Measurements from ENCODE around the gene FRYL.
"Not testable (repeated sequence)": the region's sequence is repeated elsewhere in the genome, so short reads cannot be mapped to it uniquely, and the experiment has no call there.

The FRYL gene

GRCh38 chr4:48694824-48695223 is 85.3 kb downstream of the FRYL start:
- DNase-seq (ENCODE audit: low read depth) = no peak

GRCh38 chr4:48693856-48694574 is 86.1 kb downstream of the FRYL start:
- DNase-seq (ENCODE audit: low read depth) = no peak

GRCh38 chr4:48692897-48693296 is 87.2 kb downstream of the FRYL start:
- no peak for DNase-seq (ENCODE audit: low read depth)

GRCh38 chr4:48692044-48692443 is 88.0 kb downstream of the FRYL start:
- no peak for DNase-seq (ENCODE audit: low read depth)

GRCh38 chr4:48688953-48689352 is 91.1 kb downstream of the FRYL start:
- no peak for DNase-seq (ENCODE audit: low read depth)

- no peak for DNase-seq (ENCODE audit: low read depth)
Measured at GRCh38 chr4:48687313-48688051, 92.6 kb downstream of the FRYL start.

- DNase-seq (ENCODE audit: low read depth) = no peak
Measured at GRCh38 chr4:48686369-48686768, 93.7 kb downstream of the FRYL start.

GRCh38 chr4:48683784-48684666 is 96.1 kb downstream of the FRYL start:
- no peak for DNase-seq (ENCODE audit: low read depth)

GRCh38 chr4:48682870-48683269 is 97.2 kb downstream of the FRYL start:
- not testable (repeated sequence) for DNase-seq (ENCODE audit: low read depth)

- DNase-seq (ENCODE audit: low read depth) = no peak
Measured at GRCh38 chr4:48681856-48682255, 98.2 kb downstream of the FRYL start.

GRCh38 chr4:48680848-48681568 is 99.1 kb downstream of the FRYL start:
- DNase-seq (ENCODE audit: low read depth) = no peak

GRCh38 chr4:48673537-48673936 is 106.5 kb downstream of the FRYL start:
- no peak for DNase-seq (ENCODE audit: low read depth)

- no peak for DNase-seq (ENCODE audit: low read depth)
Measured at GRCh38 chr4:48670587-48670986, 109.5 kb downstream of the FRYL start.

- DNase-seq (ENCODE audit: low read depth) = no peak
Measured at GRCh38 chr4:48669086-48669485, 111.0 kb downstream of the FRYL start.

- DNase-seq (ENCODE audit: low read depth) = no peak
Measured at GRCh38 chr4:48668254-48669017, 111.6 kb downstream of the FRYL start.

GRCh38 chr4:48667148-48667547 is 112.9 kb downstream of the FRYL start:
- DNase-seq (ENCODE audit: low read depth) = no peak

GRCh38 chr4:48665555-48666186 is 114.4 kb downstream of the FRYL start:
- no peak for DNase-seq (ENCODE audit: low read depth)

- no peak for DNase-seq (ENCODE audit: low read depth)
Measured at GRCh38 chr4:48664938-48665337, 115.1 kb downstream of the FRYL start.

- no peak for DNase-seq (ENCODE audit: low read depth)
Measured at GRCh38 chr4:48661391-48661790, 118.7 kb downstream of the FRYL start.

GRCh38 chr4:48660347-48660746 is 119.7 kb downstream of the FRYL start:
- no peak for DNase-seq (ENCODE audit: low read depth)

All from stimulated activated CD8-positive, alpha-beta memory T cell treated with anti-CD3 and anti-CD28 coated beads, Interleukin-12 subunit alpha, Interleukin-12 subunit beta, amount 100 ng/mL, for 4 hours (primary cell).